Erythroblast (primary cell): Measurements from ENCODE around the gene PRR5.
"Not testable (repeated sequence)": the region's sequence is repeated elsewhere in the genome, so short reads cannot be mapped to it uniquely, and the experiment has no call there.

Source experiments
- DNase-seq, 2 experiments: peaks; one replicate each; lab custom pipeline; 2025; lab: John Stamatoyannopoulos, UW
- GATA1 ChIP-seq: IDR thresholded peaks from 2 replicates; pipeline ENCODE4 v1.6.1; 2011; ENCODE audit warnings: low read depth, mild to moderate bottlenecking, control low read depth, low read length, moderate library complexity
- POLR2A ChIP-seq: IDR thresholded peaks from 2 replicates; pipeline ENCODE4 v1.6.1; 2011; ENCODE audit warnings: mild to moderate bottlenecking, low read length

PRR5 gene

DNA sequence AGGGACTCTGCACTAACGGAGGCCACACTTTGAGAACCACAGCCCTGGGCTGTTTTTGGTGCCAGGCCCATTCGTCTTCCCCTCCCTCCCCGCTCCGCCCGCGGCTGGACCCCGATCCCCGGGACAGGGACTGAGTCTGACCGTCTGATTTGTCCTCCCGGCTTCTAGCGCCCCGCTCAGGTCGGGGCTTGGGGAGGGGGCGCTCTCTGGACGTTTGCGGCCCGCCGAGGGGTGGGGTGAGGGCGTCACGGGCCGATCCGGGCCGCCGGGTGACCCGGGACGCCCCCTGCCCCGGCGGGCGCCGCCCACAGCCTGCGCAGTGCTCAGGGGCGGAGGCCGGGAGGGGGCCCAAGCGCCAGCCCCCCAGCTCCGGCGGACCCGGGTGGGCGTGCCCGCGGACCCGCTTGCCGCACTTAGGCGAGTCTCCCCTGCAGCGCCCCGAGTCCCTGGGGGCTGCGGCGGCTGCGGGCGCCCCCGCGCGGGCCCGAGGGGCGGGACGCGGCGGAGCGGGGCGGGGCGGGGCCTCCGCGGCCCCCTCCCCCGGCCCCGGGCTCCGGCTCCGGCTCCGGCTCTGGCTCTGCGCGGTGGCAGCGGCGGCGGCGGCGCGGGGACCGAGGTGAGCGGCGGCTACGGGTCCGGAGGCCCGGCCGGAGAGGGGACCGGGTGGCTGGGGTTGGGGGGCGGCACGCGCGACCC lies 33.7 kb upstream of the PRR5 start:
- TF ChIP-seq GATA1 (no peak), POLR2A (no peak)

DNA sequence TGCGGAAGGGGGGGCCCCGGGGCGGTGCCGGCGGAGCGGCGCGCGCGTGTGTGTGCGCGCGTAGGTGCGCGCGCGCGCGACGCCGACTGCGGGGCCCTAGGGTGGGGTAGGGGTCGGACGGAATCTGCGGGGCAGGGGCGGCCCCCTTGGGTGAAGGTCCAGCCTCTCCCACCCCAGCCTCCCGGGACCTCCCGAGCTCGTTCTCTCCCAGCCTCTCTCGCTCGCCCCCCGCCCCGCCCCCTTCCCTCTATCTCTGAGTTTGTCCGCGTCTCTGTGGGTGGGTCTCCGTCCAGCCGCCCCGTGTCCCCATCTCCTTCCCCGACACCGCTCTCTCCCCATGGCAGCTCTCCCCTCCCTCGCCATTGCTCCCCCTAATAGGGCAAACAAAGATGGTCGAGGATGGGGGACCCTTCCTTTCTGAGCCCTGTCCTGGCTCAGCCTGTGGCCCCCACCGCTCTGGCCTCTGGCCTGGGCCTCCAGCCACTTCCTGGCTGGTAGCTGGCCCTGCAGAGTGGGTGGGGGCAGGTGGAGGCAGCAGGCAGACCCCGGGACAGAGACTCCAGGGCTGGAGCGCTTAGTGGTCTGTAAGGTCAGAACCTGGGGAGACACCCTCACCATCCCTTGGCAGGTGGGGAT lies 33.0 kb upstream of the PRR5 start:
- DNase-seq, result no peak
- no peak for TF ChIP-seq POLR2A
- TF ChIP-seq GATA1, result no peak

More for the DNA sequence above, 33.7 kb upstream of the PRR5 start:
- DNase-seq, result peak in 1 of 2 experiments; percentile 36

DNA sequence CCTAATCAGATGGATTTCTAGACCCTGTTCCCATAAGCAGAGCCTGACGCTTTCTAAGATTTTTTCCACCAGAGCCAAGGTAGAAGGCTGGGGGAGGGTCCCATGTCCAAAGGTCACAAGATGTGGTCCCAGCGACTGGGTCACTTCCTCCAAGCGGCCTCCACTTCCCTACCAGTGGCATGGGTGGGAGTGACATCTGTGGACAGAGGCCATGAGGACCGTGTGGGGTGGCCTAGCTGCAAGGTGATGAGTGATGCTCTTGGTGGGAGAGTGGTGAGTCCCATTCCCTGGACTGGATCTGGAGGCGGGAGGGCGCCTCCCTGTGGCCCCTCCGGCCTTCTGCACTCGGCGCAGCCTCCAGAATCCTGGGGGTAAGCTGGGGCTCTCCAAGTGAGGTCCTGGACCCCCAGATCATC lies 32.4 kb upstream of the PRR5 start:
- DNase-seq, result peak; percentile 25 to 39
- TF ChIP-seq POLR2A (no peak), GATA1 (no peak)

DNA sequence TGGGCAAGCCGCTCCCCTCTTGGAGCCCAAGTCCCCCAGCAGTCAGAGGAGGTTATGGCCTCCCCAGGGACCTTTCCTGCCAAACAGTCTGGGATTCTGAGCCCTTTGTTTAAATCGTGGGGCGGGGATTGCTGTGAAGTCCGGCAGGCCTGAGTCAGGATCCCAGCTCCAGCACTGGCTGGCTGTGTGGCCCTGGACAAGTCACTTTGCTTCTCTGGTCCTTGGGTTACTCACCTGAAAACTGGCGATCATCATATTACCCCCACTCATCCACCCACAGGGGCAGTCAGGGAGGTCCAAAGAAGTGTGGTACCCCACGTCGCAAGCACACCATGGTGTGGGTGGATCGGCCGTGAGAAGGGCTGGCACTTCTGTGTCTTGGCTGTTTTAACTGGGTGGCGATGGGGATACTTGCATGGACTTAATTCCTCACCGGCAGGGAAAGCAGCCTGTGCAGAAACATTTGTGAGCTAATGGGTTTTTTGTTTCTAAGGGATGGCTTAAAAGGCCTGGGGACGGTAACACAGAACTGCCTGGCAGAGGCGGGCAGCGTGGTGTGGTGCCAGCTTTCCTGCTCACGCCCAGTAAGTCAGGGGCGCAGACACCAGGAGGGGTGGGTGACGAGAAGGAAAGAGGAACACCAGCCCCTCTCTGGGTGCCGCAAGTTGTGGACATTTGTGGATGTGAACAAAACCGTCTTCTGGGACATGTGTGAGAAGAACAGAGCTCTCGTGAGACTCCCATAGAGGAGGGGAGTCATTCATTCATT lies 31.6 kb upstream of the PRR5 start:
- DNase-seq, result no peak
- TF ChIP-seq GATA1 (no peak), POLR2A (no peak)

DNA sequence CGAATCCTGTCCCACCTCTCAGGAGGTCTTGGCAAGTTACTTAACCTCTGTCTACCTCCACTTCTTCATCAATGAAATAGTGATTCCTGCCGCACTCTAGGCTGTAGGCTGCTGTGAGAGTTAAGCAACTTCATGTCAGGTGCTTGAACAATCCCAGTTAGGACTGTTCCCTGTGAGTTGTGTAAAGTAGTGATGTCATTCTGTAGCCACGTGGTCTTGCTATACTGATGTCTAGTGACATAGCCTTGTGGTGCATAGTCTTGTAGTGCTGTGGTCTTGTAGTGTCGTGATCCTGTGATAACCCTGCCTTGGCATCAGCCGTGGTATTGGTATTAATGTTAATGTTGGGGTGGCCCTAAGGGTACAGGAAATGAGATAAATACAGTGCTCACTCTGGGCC lies 30.3 kb upstream of the PRR5 start:
- peak; percentile 35 to 62 for DNase-seq
- TF ChIP-seq POLR2A (no peak), GATA1 (no peak)

DNA sequence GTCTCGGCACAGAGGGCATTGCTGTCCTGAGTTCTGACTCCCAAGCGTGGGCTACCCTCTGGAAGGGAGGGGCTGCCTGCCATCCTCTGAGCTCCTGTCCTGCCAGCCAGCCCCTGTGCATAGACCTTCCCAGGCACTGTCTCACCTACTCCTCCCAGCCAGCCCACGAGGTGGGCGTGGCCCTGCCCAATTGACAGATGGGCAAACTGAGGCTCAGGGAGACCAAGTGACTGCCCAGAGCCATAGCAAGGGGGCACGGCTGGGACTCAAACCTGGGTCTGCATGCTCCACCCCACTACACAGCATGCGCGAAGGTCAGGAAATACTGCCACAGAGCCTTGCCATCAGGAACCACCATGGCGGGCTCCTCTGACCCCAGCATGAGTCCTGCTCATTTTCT lies 29.4 kb upstream of the PRR5 start:
- DNase-seq, result no peak
- TF ChIP-seq GATA1 (no peak), POLR2A (no peak)

DNA sequence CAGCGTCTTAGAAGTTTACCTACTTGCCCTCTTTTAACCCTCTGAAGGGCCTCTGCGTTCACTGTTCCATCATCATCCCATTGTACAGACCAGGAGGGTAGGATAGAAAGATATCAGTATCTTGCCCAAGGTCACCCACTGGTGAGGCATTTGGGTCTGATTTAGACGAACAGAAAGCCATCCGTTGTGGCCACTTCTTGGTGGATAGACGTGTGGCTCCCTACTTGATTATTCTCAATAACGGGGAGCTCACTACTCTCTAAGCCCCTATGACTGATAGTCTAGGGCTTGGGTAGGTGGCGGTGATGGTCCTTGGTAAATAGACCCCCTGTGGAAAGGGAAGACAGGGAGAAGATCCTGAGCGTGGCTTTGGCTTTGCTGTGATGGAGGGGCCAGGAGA lies 28.6 kb upstream of the PRR5 start:
- no peak for TF ChIP-seq GATA1
- no peak for TF ChIP-seq POLR2A
- no peak for DNase-seq

DNA sequence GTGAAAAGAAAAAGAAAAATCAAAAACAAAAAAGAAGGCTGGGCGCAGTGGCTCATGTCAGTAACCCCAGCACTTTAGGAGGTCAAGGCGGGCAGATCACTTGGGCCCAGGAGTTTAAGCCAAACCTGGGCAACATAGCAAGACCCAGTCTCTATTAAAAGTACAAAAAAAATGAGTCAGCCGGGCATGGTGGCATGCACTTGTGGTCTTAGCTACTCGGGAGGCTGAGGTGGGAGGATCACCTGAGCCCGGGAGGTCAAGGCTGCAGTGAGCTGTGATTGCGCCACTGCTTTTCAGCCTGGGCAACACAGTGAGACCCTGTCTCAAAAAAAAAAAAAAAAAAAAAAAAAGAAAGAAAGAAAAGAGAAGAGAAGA lies 26.0 kb upstream of the PRR5 start:
- peak in 1 of 2 experiments; percentile 48 for DNase-seq

DNA sequence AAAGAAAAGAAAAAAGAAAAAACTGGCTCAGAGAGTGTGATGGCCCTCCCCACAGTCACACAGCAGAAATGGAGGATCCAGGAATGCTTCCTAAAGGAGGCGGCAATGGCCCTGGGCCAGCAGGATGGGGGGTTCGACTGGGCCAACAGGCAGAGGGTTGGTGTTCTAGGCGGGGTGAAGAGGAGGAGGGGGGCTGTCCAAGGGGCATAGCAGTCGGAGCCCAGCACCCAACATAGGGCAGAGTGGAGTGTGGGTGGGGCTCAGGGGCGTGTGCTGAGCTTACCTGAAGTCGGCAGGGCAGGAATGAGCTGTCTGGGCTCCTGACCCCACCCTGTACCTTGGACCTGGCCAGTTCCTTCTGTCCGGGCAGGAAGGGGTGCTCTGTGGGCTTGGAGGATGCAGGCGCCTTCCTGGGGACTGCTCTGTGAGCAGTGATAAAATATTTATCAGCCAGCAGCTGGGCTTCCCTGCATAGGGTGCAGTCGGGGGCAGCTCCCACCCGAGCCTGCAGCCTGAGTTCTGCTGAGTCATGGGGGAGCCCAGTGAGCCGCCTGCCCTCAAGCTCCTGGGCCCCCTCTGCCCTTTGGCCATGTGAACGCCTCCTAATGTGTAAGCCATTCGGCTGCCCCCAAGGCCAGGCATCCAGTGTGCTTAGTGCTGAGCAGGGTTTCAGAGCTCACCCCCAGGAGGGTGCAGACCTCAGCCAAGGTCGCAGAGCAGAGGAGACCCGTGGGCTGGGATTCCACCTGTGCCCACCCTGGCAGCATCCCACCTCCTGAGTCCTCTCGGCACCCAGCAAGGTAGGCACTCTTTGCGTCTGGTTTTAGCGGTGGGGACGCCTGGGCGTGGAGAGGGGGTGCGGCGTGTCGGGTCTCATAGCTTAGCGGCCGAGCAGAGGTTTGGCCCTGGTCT lies 25.3 kb upstream of the PRR5 start:
- DNase-seq, result peak; percentile 98 to 99
- peak; percentile 79 for TF ChIP-seq POLR2A
- peak; percentile 77 for TF ChIP-seq GATA1

DNA sequence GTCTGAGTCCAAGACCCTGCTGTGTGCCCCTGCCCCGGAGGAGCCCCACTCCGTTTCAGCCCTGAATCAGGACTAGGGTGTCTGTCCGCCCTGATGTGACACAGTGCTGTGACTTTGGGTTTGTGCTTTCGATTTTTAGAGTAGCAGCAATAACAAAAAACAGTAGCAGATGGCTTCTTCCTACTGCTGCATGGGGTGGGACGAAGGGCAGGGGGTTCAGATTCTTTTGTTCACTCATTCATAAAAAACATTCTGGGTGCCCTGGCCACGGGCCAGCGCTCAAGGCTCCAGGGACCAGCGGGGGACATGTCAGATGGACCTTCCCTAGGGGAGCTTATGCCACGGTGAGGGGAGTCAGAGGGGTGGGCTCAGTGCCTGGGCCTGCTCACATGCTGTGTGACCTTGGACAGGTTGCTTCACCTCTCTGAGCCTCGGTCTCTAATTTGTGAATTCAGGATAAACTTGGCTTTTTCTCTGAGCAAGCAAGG lies 24.6 kb upstream of the PRR5 start:
- no peak for TF ChIP-seq GATA1
- TF ChIP-seq POLR2A, result no peak
- peak; percentile 72 to 82 for DNase-seq

DNA sequence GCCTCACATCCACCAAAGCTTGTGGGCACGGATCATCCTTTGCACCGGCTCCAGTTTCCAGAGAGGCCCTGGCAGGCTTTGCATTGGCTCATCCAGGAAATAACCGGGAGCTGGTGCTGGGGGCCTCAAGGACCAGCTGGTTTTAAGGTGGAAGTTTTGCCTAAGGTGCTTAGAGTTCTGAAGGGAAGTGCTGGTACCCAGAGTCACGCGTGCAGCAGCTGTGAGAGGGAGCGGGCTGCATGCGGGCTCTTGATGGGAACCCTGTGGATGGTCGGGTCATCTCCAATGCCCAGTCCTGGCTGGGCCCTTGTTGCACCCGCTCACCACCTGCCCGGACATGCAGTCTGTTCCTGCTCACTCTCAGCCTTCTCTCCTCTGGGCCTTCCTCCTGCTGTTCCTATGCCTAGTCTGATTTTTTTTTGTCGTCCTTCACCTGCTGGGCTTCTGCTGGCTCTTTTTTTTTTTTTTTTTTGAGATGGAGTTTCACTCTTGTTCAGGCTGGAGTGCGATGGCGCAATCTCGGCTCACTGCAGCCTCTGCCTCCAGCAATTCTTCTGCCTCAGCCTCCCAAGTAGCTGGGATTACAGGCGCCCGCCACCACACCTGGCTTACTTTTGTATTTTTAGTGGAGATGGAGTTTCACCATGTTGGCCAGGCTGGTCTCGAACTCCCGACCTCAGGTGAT lies 24.0 kb upstream of the PRR5 start:
- DNase-seq, result peak; percentile 42 to 54
- TF ChIP-seq POLR2A (no peak), GATA1 (no peak)

DNA sequence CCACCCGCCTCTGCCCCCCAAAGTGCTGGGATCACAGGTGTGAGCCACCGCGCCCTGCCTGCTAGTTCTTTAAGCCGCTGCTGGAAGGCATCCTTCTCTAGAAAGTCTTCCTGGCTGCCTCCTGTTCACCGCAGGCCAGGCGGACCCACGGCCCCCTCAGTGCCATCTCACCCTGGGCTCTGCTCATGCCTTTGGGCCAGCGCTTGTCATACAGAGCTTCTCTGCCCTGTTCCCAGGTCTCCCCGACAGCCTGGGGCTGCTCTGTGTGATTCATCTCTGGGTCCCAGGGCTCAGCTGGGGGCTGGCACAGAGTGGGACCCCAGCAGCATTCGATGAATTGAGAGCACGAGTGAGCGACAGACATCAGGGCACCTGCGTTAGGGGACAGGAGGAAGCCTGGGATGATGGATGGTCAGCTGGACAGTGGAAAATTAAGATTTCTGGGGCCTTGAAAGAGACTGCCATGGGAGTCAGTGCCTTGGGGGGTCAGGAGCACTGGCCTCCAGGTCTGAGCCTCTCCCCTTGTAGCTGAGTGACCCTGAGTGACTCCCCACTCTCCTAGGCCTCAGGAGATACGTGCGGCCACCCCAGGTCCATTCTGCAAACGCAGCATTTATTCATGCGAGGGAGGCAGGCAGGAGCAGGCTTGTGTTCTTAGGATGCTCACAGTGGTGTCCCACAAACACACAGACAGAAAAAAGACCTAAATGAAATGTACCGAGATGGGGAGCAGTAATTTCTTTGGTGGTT lies 23.3 kb upstream of the PRR5 start:
- peak in 1 of 2 experiments; percentile 21 for DNase-seq
- TF ChIP-seq POLR2A, result no peak
- TF ChIP-seq GATA1, result no peak

DNA sequence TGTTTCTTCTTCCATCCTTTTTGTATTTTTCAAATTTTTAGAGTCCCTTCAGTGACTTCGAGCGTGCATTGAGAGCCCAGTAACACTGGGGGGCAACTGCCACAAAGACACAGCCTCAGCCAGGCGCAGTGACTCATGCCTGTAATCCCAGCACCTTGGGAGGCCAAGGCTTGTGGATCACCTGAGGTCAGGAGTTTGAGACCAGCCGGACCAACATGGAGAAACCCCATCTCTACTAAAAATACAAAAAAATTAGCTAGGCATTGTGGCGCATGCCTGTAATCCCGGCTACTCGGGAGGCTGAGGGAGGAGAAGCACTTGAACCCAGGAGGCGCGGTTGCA lies 22.7 kb upstream of the PRR5 start:
- not testable (repeated sequence) for DNase-seq

DNA sequence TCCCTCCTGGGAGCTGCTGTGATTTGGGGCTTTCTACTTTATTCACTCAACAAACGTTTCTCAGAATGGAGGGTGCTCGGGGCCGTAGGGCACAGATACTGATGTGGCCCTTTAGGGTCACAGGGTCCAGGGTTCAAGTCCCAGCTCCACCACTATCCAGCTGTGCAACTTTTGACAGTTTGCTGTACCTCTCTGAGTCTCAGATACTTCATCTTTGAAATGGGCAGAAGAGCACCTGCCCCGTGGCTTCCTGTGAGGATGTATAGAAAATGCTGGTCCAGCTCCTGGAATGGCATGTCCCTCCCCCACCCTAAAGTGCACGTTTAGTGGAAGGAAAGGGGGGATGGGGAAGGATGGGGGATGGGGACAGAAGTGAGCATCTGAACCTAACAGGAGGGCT lies 21.9 kb upstream of the PRR5 start:
- no peak for DNase-seq
- TF ChIP-seq POLR2A, result no peak
- TF ChIP-seq GATA1, result no peak
